ENCODE measurements around the gene CADM1.

The CADM1 gene

GRCh38 chr11:115135936-115136335, 368.3 kb downstream of the CADM1 start:
- DNase-seq: no peak

GRCh38 chr11:115134926-115135325, 369.3 kb downstream of the CADM1 start:
- DNase-seq: no peak

GRCh38 chr11:115133475-115134209, 370.6 kb downstream of the CADM1 start:
- DNase-seq: no peak

- no peak for DNase-seq
Measured at GRCh38 chr11:115132436-115133228, 371.6 kb downstream of the CADM1 start.

- DNase-seq: no peak
Measured at GRCh38 chr11:115129473-115130289, 374.5 kb downstream of the CADM1 start.

GRCh38 chr11:115128226-115128625, 376.0 kb downstream of the CADM1 start:
- no peak for DNase-seq

GRCh38 chr11:115127790-115128189, 376.4 kb downstream of the CADM1 start:
- no peak for DNase-seq

- no peak for DNase-seq
Measured at GRCh38 chr11:115126515-115127208, 377.6 kb downstream of the CADM1 start.

GRCh38 chr11:115126092-115126491, 378.1 kb downstream of the CADM1 start:
- DNase-seq: no peak

- no peak for DNase-seq
Measured at GRCh38 chr11:115124786-115125185, 379.4 kb downstream of the CADM1 start.

GRCh38 chr11:115123641-115124040, 380.6 kb downstream of the CADM1 start:
- no peak for DNase-seq

GRCh38 chr11:115122274-115122673, 381.9 kb downstream of the CADM1 start:
- no peak for DNase-seq

All from NCI-H226 (cell line).